Measurements from ENCODE around the gene KRTAP2-1. TPM values are rescaled to one million over a fixed set of nuclear protein-coding genes. Genes with fewer than 3 reads are reported as not detected.

KRTAP2-1 gene
- total RNA-seq, 2 experiments from 2014 or later = not detected

GRCh38 chr17:41019415-41019814 is 27.7 kb downstream of the KRTAP2-1 start:
- H3K27ac Mint-ChIP-seq = no peak overlapping the region

GRCh38 chr17:41018541-41018940 is 28.6 kb downstream of the KRTAP2-1 start:
- Mint-ChIP-seq H3K4me1 (ENCODE audit: low read depth) (no peaks in the 10 kb centered on the region), H3K4me3 (no peak overlapping the region), H3K9me3 (peaks cover 3% of the 10 kb centered on the region), H3K27me3 (peaks cover 14% of the 10 kb centered on the region), H3K27ac (no peak overlapping the region), H3K36me3 (ENCODE audit: low read depth) (no peaks in the 10 kb centered on the region)
- ATAC-seq (ENCODE audit: poor library complexity) (no peak), DNase-seq (no peak)
- ChIA-PET CTCF (no interaction called here), POLR2A (no interaction called here)
- Histone ChIP-seq H3K4me3 (ENCODE audit: low read length) (no peak overlapping the region), H3K4me1 (ENCODE audit: insufficient read depth, low read length) (no peaks in the 10 kb centered on the region), H3K36me3 (ENCODE audit: insufficient read depth, low read length) (no peaks in the 10 kb centered on the region), H3K9me3 (ENCODE audit: control insufficient read depth in 1 of 2, insufficient read depth in 1 of 2, low read length in 2 of 2) (no peaks in the 10 kb centered on the region), H3K27ac (ENCODE audit: low read depth in 1 of 2, low read length in 2 of 2) (no peak overlapping the region), H3K27me3 (ENCODE audit: control insufficient read depth in 1 of 2, insufficient read depth in 2 of 2, low read length in 2 of 2) (no peaks in the 10 kb centered on the region)
- intact Hi-C loops (cut with DNase I, micrococcal nuclease) = no loop called here
- no peak for TF ChIP-seq CTCF (IDR thresholded peaks at IDR 0.05)

More at GRCh38 chr17:41019415-41019814, 27.7 kb downstream of the KRTAP2-1 start:
- no peak for DNase-seq
- H3K27me3 ChIP-seq (ENCODE audit: control insufficient read depth in 1 of 2, insufficient read depth in 2 of 2, low read length in 2 of 2) = no peaks in the 10 kb centered on the region
- no peak for ATAC-seq (ENCODE audit: poor library complexity)
- H3K27me3 Mint-ChIP-seq = peaks cover 14% of the 10 kb centered on the region
- H3K9me3 Mint-ChIP-seq = peaks cover 3% of the 10 kb centered on the region
- no peaks in the 10 kb centered on the region for H3K9me3 ChIP-seq (ENCODE audit: control insufficient read depth in 1 of 2, insufficient read depth in 1 of 2, low read length in 2 of 2)
- H3K36me3 Mint-ChIP-seq (ENCODE audit: low read depth) = no peaks in the 10 kb centered on the region
- CTCF ChIA-PET = no interaction called here
- no peaks in the 10 kb centered on the region for H3K4me1 ChIP-seq (ENCODE audit: insufficient read depth, low read length)
- H3K27ac ChIP-seq (ENCODE audit: low read depth in 1 of 2, low read length in 2 of 2) = no peak overlapping the region
- intact Hi-C loops (cut with DNase I, micrococcal nuclease) = no loop called here
- H3K4me1 Mint-ChIP-seq (ENCODE audit: low read depth) = no peaks in the 10 kb centered on the region
- no peak overlapping the region for H3K4me3 Mint-ChIP-seq
- POLR2A ChIA-PET = no interaction called here
- no peak for TF ChIP-seq CTCF (IDR thresholded peaks at IDR 0.05)
- no peaks in the 10 kb centered on the region for H3K36me3 ChIP-seq (ENCODE audit: insufficient read depth, low read length)
- no peak overlapping the region for H3K4me3 ChIP-seq (ENCODE audit: low read length)

- Mint-ChIP-seq H3K27me3 (peaks cover 9% of the 10 kb centered on the region), H3K4me1 (ENCODE audit: low read depth) (no peaks in the 10 kb centered on the region), H3K9me3 (no peaks in the 10 kb centered on the region), H3K27ac (no peak overlapping the region), H3K36me3 (ENCODE audit: low read depth) (no peaks in the 10 kb centered on the region), H3K4me3 (no peak overlapping the region)
- POLR2A ChIA-PET = interaction anchor here (0.8 kb wide), 1 partner anchor 9 kb away, joined by 3 read pairs; no protein-coding TSS in a partner anchor
- H3K4me1 ChIP-seq (ENCODE audit: insufficient read depth, low read length) = no peaks in the 10 kb centered on the region
- TF ChIP-seq CTCF (IDR thresholded peaks at IDR 0.05) = no peak
- no peak for ATAC-seq (ENCODE audit: poor library complexity)
- no peak overlapping the region for H3K27ac ChIP-seq (ENCODE audit: low read depth in 1 of 2, low read length in 2 of 2)
- no peak overlapping the region for H3K4me3 ChIP-seq (ENCODE audit: low read length)
- no peak for DNase-seq
- H3K9me3 ChIP-seq (ENCODE audit: control insufficient read depth in 1 of 2, insufficient read depth in 1 of 2, low read length in 2 of 2) = no peaks in the 10 kb centered on the region
- no peaks in the 10 kb centered on the region for H3K27me3 ChIP-seq (ENCODE audit: control insufficient read depth in 1 of 2, insufficient read depth in 2 of 2, low read length in 2 of 2)
- H3K36me3 ChIP-seq (ENCODE audit: insufficient read depth, low read length) = no peaks in the 10 kb centered on the region
- intact Hi-C loops (cut with DNase I, micrococcal nuclease) = no loop called here
- CTCF ChIA-PET = no interaction called here
These were observed 30.4 kb downstream of the KRTAP2-1 start for GRCh38 chr17:41016578-41017215.
